ENCODE results near the gene FOXL3.

DNA sequence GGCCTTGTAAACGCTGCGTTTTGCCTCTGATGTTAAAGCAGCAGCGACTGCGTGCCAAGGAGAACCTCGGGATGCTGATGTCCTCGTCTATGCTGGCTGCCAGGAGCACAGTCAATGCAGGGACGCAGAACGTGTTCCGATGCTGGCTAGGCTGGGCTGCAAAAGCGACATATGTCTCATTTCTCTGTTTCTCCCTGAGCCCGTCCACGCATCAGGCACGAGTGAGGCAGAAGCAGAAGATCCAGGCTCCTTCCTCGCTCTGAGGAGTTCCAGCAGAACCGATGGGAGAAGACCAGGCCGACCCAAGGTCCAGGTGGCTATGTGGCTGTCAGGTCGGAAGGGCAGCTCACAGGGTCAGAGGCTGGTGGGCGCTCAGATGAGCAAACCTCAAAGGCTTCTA lies 3.7 kb upstream of the FOXL3 start:
- TF ChIP-seq, protein P1, sequence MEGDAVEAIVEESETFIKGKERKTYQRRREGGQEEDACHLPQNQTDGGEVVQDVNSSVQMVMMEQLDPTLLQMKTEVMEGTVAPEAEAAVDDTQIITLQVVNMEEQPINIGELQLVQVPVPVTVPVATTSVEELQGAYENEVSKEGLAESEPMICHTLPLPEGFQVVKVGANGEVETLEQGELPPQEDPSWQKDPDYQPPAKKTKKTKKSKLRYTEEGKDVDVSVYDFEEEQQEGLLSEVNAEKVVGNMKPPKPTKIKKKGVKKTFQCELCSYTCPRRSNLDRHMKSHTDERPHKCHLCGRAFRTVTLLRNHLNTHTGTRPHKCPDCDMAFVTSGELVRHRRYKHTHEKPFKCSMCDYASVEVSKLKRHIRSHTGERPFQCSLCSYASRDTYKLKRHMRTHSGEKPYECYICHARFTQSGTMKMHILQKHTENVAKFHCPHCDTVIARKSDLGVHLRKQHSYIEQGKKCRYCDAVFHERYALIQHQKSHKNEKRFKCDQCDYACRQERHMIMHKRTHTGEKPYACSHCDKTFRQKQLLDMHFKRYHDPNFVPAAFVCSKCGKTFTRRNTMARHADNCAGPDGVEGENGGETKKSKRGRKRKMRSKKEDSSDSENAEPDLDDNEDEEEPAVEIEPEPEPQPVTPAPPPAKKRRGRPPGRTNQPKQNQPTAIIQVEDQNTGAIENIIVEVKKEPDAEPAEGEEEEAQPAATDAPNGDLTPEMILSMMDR (IDR thresholded peaks at IDR 0.05; ENCODE audit: low read depth, low read length, poor library complexity, severe bottlenecking): no peak
- no peak for TF ChIP-seq EZH2phosphoT487 (IDR thresholded peaks at IDR 0.05; ENCODE audit: borderline replicate concordance, low read length)
